ENCODE measurements around the gene RBBP8.

Gene RBBP8

DNA sequence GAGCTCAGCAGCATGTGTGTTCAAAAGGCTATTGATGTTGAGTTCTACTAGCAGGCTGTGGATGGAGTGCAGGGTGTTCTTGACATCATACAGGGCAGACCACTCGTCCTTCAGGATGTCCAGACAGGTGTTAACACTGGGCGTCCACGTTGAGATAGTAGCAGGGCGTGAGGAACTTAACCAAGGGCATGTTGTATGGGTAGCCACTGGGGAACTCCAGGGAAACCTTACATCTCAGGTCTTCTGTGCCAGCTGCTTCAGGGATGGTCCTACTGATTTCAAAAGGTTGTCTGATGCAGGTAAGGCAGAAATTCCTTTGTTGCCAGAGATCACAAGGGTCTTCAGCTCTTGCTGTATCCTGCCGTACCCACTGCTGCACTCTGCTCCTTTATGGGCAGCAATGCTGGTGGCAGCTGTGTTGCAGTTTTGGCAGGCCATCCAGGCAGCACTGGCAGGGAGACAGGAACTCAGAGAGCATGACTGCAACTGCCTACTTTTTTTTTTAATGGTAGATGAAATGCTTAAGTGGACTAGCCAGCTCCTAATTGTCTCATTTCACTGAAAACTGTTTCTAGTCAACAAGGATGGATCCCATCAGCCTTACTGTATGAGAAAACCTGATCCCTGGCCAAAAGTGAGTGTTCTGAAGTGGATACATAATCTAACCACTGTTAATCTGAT, 32.4 kb upstream of the RBBP8 start:
- TF ChIP-seq TCF12 (IDR thresholded peaks at IDR 0.05; ENCODE audit: low read depth) (0 out of 2 replicates have a peak, but pooled peaks have one; percentile 23), NFIC (IDR thresholded peaks at IDR 0.05) (peak; percentile 71; the same call in 1 of the 2 replicates)
- TF ChIP-seq, protein P1, sequence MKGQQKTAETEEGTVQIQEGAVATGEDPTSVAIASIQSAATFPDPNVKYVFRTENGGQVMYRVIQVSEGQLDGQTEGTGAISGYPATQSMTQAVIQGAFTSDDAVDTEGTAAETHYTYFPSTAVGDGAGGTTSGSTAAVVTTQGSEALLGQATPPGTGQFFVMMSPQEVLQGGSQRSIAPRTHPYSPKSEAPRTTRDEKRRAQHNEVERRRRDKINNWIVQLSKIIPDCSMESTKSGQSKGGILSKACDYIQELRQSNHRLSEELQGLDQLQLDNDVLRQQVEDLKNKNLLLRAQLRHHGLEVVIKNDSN (IDR thresholded peaks at IDR 0.05) = no peak

DNA sequence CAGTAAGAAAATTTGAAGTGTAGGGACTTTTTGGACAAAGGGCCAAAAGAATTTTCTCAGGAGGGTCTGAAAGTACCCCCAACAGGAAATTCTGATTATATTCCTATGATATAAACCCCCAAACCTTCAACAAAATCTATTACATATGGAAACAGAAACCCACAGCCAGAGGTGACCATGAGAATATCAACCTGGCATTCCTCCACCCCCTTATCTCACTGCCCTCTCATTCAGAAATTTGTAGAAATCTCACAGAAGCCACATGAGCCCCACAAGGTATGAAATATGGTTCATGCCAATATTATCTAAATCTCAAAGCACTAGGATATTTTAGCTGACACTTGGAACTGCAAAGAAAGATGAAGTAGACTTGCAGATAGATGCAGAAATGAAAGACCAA, 31.0 kb upstream of the RBBP8 start:
- TF ChIP-seq, protein P1 (IDR thresholded peaks at IDR 0.05) = no peak
- no peak for TF ChIP-seq EP300 (IDR thresholded peaks at IDR 0.05; ENCODE audit: borderline replicate concordance)
- no peak for TF ChIP-seq TEAD4 (IDR thresholded peaks at IDR 0.05)
- TF ChIP-seq EGR1 (IDR thresholded peaks at IDR 0.05) = no peak
- TF ChIP-seq YY1 (IDR thresholded peaks at IDR 0.05; ENCODE audit: low read depth) = no peak
- no peak for TF ChIP-seq FOXM1 (IDR thresholded peaks at IDR 0.05; ENCODE audit: borderline replicate concordance, low read depth)
- TF ChIP-seq NFIC (IDR thresholded peaks at IDR 0.05) = no peak
- TF ChIP-seq ZBTB7A (IDR thresholded peaks at IDR 0.05; ENCODE audit: low read depth) = no peak
- TF ChIP-seq RAD21 (IDR thresholded peaks at IDR 0.05; ENCODE audit: low read depth) = no peak
- TF ChIP-seq CEBPB (IDR thresholded peaks at IDR 0.05) = no peak

DNA sequence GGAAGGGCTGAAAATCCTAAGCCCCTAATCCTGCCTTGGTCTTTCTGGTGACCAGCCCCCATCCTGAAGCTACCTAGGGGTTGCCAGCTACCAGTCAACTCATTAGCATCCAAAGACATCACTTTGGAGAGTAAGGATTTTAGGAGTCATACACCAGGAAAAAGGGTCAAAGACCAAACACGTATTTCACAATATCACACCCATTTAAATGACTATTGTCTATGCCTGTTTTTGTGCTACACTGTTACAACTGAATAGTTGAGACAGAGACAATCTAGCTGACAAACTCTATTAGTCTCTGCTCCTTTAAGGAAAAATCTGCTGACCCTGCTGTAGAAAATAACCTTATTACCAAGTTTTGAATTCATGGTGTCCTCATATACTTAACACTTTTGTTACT, 21.0 kb upstream of the RBBP8 start:
- TF ChIP-seq TCF12 (IDR thresholded peaks at IDR 0.05; ENCODE audit: low read depth) (no peak), NFIC (IDR thresholded peaks at IDR 0.05) (no peak), EP300 (IDR thresholded peaks at IDR 0.05; ENCODE audit: borderline replicate concordance) (no peak), YY1 (IDR thresholded peaks at IDR 0.05; ENCODE audit: low read depth) (no peak), CEBPB (IDR thresholded peaks at IDR 0.05) (no peak), RAD21 (IDR thresholded peaks at IDR 0.05; ENCODE audit: low read depth) (no peak), TAF1 (IDR thresholded peaks at IDR 0.05; ENCODE audit: low read depth) (no peak), ZBTB7A (IDR thresholded peaks at IDR 0.05; ENCODE audit: low read depth) (no peak), FOXM1 (IDR thresholded peaks at IDR 0.05; ENCODE audit: borderline replicate concordance, low read depth) (no peak), CREB1 (IDR thresholded peaks at IDR 0.05; ENCODE audit: low read depth) (no peak)
- TF ChIP-seq, protein P1 (IDR thresholded peaks at IDR 0.05) = no peak
- TF ChIP-seq, protein P2, sequence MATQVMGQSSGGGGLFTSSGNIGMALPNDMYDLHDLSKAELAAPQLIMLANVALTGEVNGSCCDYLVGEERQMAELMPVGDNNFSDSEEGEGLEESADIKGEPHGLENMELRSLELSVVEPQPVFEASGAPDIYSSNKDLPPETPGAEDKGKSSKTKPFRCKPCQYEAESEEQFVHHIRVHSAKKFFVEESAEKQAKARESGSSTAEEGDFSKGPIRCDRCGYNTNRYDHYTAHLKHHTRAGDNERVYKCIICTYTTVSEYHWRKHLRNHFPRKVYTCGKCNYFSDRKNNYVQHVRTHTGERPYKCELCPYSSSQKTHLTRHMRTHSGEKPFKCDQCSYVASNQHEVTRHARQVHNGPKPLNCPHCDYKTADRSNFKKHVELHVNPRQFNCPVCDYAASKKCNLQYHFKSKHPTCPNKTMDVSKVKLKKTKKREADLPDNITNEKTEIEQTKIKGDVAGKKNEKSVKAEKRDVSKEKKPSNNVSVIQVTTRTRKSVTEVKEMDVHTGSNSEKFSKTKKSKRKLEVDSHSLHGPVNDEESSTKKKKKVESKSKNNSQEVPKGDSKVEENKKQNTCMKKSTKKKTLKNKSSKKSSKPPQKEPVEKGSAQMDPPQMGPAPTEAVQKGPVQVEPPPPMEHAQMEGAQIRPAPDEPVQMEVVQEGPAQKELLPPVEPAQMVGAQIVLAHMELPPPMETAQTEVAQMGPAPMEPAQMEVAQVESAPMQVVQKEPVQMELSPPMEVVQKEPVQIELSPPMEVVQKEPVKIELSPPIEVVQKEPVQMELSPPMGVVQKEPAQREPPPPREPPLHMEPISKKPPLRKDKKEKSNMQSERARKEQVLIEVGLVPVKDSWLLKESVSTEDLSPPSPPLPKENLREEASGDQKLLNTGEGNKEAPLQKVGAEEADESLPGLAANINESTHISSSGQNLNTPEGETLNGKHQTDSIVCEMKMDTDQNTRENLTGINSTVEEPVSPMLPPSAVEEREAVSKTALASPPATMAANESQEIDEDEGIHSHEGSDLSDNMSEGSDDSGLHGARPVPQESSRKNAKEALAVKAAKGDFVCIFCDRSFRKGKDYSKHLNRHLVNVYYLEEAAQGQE (IDR thresholded peaks at IDR 0.05; ENCODE audit: low read depth) = no peak
- TF ChIP-seq, protein P3, sequence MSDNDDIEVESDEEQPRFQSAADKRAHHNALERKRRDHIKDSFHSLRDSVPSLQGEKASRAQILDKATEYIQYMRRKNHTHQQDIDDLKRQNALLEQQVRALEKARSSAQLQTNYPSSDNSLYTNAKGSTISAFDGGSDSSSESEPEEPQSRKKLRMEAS (IDR thresholded peaks at IDR 0.05) = no peak

DNA sequence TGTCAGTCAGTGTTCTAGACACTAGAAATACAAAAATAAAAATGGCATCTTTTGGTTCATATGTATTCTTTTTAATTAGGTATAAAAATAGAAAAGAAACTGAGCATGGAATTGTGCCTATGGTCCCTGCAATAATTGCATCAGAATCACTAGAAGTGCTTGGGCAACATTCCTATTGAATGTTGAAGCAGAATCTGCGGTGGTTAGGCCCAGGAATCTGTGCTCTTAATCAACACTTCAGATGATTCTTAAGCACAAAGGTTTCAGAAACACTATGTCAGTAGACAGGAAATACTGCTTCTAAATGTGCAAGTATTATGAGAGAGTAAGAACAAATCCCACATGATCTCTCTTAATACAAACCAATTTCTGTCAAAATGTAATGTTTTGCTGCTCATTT, 20.3 kb upstream of the RBBP8 start:
- TF ChIP-seq FOXM1 (IDR thresholded peaks at IDR 0.05; ENCODE audit: borderline replicate concordance, low read depth) (no peak), CEBPB (IDR thresholded peaks at IDR 0.05) (peak; percentile 45; the same call in 1 of the 2 replicates)

DNA sequence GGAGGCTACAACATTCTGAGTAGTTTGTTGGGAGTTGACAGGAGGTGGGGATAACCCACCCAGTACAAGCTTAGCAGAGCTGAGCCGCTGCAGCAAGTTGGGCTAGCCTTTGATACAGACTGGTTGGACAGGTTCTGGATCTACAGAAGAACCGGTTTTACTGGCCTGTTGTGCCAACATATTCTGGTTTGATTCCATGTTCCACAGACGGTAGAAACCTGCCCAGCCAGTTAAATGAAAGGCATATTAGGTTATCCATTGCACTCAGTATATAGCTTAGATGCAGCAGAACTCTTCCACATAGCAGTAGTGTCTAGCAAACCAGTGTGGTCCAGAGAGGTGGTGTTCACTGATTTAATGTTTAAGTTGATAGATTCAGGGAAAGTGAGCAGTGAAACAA, 19.3 kb upstream of the RBBP8 start:
- TF ChIP-seq CEBPB (IDR thresholded peaks at IDR 0.05) (peak; percentile 89), ZBTB7A (IDR thresholded peaks at IDR 0.05; ENCODE audit: low read depth) (0 out of 2 replicates have a peak, but pooled peaks have one; percentile 44), EGR1 (IDR thresholded peaks at IDR 0.05) (no peak; the same call in 1 of the 2 replicates), FOXM1 (IDR thresholded peaks at IDR 0.05; ENCODE audit: borderline replicate concordance, low read depth) (peak; percentile 91), YY1 (IDR thresholded peaks at IDR 0.05; ENCODE audit: low read depth) (peak; percentile 87), TEAD4 (IDR thresholded peaks at IDR 0.05) (peak; percentile 95), TAF1 (IDR thresholded peaks at IDR 0.05; ENCODE audit: low read depth) (peak; percentile 46; the same call in 1 of the 2 replicates), EP300 (IDR thresholded peaks at IDR 0.05; ENCODE audit: borderline replicate concordance) (peak; percentile 97), TCF12 (IDR thresholded peaks at IDR 0.05; ENCODE audit: low read depth) (peak; percentile 98), NFIC (IDR thresholded peaks at IDR 0.05) (peak; percentile 100), CREB1 (IDR thresholded peaks at IDR 0.05; ENCODE audit: low read depth) (peak; percentile 20; the same call in 1 of the 2 replicates), RAD21 (IDR thresholded peaks at IDR 0.05; ENCODE audit: low read depth) (peak; percentile 54)
- TF ChIP-seq, protein P2 (IDR thresholded peaks at IDR 0.05; ENCODE audit: low read depth) = no peak
- TF ChIP-seq, protein P1 (IDR thresholded peaks at IDR 0.05) = peak; percentile 68
- TF ChIP-seq, protein P3 (IDR thresholded peaks at IDR 0.05) = peak; percentile 93
